ENCODE results near the gene SSR2.

- TF ChIP-seq CTCF (IDR thresholded peaks at IDR 0.05) (no peak), EP300 (IDR thresholded peaks at IDR 0.05) (no peak)
Observed at GRCh38 chr1:156062189-156062588, 41.4 kb upstream of the SSR2 start.
